SK-N-MC (cell line): Measurements from ENCODE around the gene ZNF567.

ENCODE experiments used
- EZH2 ChIP-seq: fragments of 200-600 bp; sonication (generic); IDR thresholded peaks from one replicate; pipeline ENCODE4 v1.6.1; 2017; ENCODE audit warnings: antibody characterized with exemption
- FOXP2 ChIP-seq: optimal IDR thresholded peaks from 2 replicates; pipeline ENCODE3; 2011; ENCODE audit warnings: mild to moderate bottlenecking, moderate library complexity; ENCODE audit not compliant: insufficient read depth; ENCODE audit errors: extremely low read length, control extremely low read depth
- POLR2AphosphoS5 ChIP-seq: IDR thresholded peaks from 2 replicates; pipeline ENCODE4 v1.6.1; 2012; ENCODE audit warnings: mild to moderate bottlenecking, low read depth, low read length, borderline replicate concordance

DNA sequence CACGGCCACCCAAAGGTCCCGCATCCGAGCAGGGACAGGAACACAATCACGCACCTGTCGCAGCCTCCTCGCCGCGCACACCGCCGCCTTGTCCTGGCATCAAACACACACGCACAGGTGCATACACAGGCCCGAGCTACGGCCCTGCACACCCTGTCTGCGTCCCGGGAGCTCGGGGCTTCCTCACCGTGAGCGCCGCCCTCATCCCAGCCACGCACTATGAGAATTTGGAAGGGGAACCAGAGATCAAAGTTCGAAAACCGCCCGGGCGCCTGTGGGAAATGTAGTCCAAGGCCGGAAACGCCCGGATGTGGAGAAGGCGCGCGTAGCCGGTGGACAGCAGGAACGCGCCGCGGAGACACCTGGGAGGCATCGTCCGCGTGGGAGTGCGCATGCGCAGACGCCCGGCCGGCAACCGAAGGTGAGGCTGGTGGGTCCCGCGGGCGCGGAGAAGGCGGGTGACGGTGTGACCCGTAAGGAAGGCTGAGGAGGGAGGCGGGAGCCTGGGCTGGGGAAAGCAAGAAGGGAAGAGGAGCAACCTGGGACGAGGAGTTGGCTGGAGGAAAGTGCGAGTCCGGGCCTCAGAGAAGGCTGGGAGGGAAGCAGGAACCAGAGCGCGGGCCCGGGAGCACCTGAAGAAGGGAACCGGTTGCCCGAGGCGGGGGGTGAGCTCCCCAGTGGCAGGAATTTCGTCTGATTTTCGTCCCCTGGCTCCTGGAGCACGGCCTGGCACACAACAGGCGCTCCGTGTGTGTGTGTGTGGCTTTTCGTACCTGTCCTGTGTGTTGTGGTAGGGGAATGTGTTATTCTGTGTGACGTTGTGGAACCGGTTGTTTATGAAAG lies at the start of gene ZNF567:
- no peak for TF ChIP-seq EZH2
- TF ChIP-seq POLR2AphosphoS5, result peak; percentile 93
- no peak for TF ChIP-seq FOXP2
